Endodermal cell (in vitro differentiated cells): ENCODE data around the gene HOXD10. TPM values are rescaled to one million over a fixed set of nuclear protein-coding genes. Genes with fewer than 3 reads are reported as not detected.

ENCODE experiments used
- DNase-seq: peaks from one replicate; pipeline ENCODE4 v3.0.0-alpha.2; 2017
- H3K27ac ChIP-seq: 2 replicates; pipeline ENCODE4 v1.5.1; 2013; ENCODE audit warnings: mild to moderate bottlenecking, low read depth, low read length, moderate library complexity
- H3K27me3 ChIP-seq: 2 replicates; pipeline ENCODE4 v1.6.1; 2013; ENCODE audit warnings: mild to moderate bottlenecking, low read length, moderate library complexity; ENCODE audit not compliant: insufficient read depth, control insufficient read depth, poor library complexity, severe bottlenecking
- H3K36me3 ChIP-seq: 2 replicates; pipeline ENCODE4 v1.7.0; 2013; ENCODE audit warnings: mild to moderate bottlenecking, low read length, moderate library complexity; ENCODE audit not compliant: control insufficient read depth, insufficient read depth
- H3K4me1 ChIP-seq: one replicate; pipeline ENCODE4 v1.7.0; 2013; ENCODE audit warnings: low read length; ENCODE audit not compliant: control insufficient read depth, insufficient read depth
- H3K4me3 ChIP-seq: 2 replicates; pipeline ENCODE4 v1.5.1; 2013; ENCODE audit warnings: mild to moderate bottlenecking, low read length, moderate library complexity
- H3K9ac ChIP-seq: 2 replicates; pipeline ENCODE4 v1.6.1; 2013; ENCODE audit warnings: mild to moderate bottlenecking, low read length, moderate library complexity; ENCODE audit not compliant: poor library complexity, severe bottlenecking; ENCODE audit errors: extremely low read depth
- H3K9me3 ChIP-seq: 2 replicates; pipeline ENCODE4 v1.6.1; 2013; ENCODE audit warnings: mild to moderate bottlenecking, low read length, moderate library complexity; ENCODE audit not compliant: control insufficient read depth
- H3K27ac Mint-ChIP-seq: 2 replicates; pipeline ENCODE4 v1.8.0; 2020; ENCODE audit warnings: mixed read lengths
- H3K27me3 Mint-ChIP-seq: 2 replicates; pipeline ENCODE4 v1.8.0; 2021; ENCODE audit warnings: mild to moderate bottlenecking, mixed read lengths; ENCODE audit not compliant: insufficient read depth
- H3K36me3 Mint-ChIP-seq: 2 replicates; pipeline ENCODE4 v1.8.0; 2020; ENCODE audit warnings: low read depth, mixed read lengths
- H3K4me1 Mint-ChIP-seq: 2 replicates; pipeline ENCODE4 v1.8.0; 2020; ENCODE audit warnings: mixed read lengths
- H3K4me3 Mint-ChIP-seq: 2 replicates; pipeline ENCODE4 v1.8.0; 2020; ENCODE audit warnings: mild to moderate bottlenecking, moderate library complexity, mixed read lengths
- H3K9me3 Mint-ChIP-seq: 2 replicates; pipeline ENCODE4 v1.8.0; 2020; ENCODE audit warnings: mild to moderate bottlenecking, mixed read lengths
- CTCF ChIP-seq: fragments of 200-600 bp; sonication (generic); conservative IDR thresholded peaks from 2 replicates; pipeline ENCODE4 v1.5.0; 2021; ENCODE audit warnings: antibody characterized with exemption, mild to moderate bottlenecking
- WGBS, 2 experiments: methylation state at CpG; one replicate each; pipeline versions ENCODE4 v1.1.5 to v1.1.7; 2013; ENCODE audit warnings: missing lambda C conversion rate in 2 of 2, mixed read lengths in 1 of 2; ENCODE audit not compliant: insufficient coverage in 1 of 2, insufficient read length in 1 of 2; 5-methylcytosine and 5-hydroxymethylcytosine counted together
- total RNA-seq, 2 donors: library from RNA; stranded (reverse); fragmentation: NEBNext Ultra II Directional in 1 of 2; extraction: Animal tissue kit (Norgen Biotek cat#: 25700) in 1 of 2; gene quantifications; 2 replicates in 1 of 2; 3 replicates in 1 of 2; pipeline ENCODE4 v1.2.1, GENCODE V29; 2021

HOXD10 gene
- total RNA-seq, 2 donors from 2014 or later: not detected

GRCh38 chr2:176164201-176164600, 47.6 kb downstream of the HOXD10 start:
- Mint-ChIP-seq H3K4me1 (peaks cover 15% of the 10 kb centered on the region), H3K27ac (no peak overlapping the region), H3K4me3 (no peak overlapping the region), H3K9me3 (no peaks in the 10 kb centered on the region), H3K27me3 (peaks cover 99% of the 10 kb centered on the region), H3K36me3 (no peaks in the 10 kb centered on the region)
- H3K9me3 ChIP-seq: peaks cover 9% of the 10 kb centered on the region
- H3K4me3 ChIP-seq: no peak overlapping the region
- peaks cover 100% of the 10 kb centered on the region for H3K27me3 ChIP-seq
- no peaks in the 10 kb centered on the region for H3K36me3 ChIP-seq
- H3K27ac ChIP-seq: no peak overlapping the region
- 11 to 16% methylated on average over 13 of the region's 13 CpGs for WGBS, 2 experiments
- no peak overlapping the region for H3K9ac ChIP-seq
- no peak for DNase-seq
- TF ChIP-seq CTCF: no peak
- no peaks in the 10 kb centered on the region for H3K4me1 ChIP-seq

GRCh38 chr2:176164611-176165369, 48.2 kb downstream of the HOXD10 start:
- peak overlapping the region; percentile 13 for H3K4me3 ChIP-seq
- H3K9me3 ChIP-seq: peaks cover 9% of the 10 kb centered on the region
- Mint-ChIP-seq H3K27ac (no peak overlapping the region), H3K36me3 (no peaks in the 10 kb centered on the region), H3K4me3 (no peak overlapping the region), H3K9me3 (no peaks in the 10 kb centered on the region), H3K4me1 (peaks cover 9% of the 10 kb centered on the region), H3K27me3 (peaks cover 99% of the 10 kb centered on the region)
- no peak overlapping the region for H3K27ac ChIP-seq
- DNase-seq: peak; percentile 74
- no peak overlapping the region for H3K9ac ChIP-seq
- H3K27me3 ChIP-seq: peaks cover 100% of the 10 kb centered on the region
- TF ChIP-seq CTCF: no peak
- no peaks in the 10 kb centered on the region for H3K36me3 ChIP-seq
- WGBS, 2 experiments: 1 to 2% methylated on average over 25 to 52 of the region's 52 CpGs
- H3K4me1 ChIP-seq: no peaks in the 10 kb centered on the region

- Histone ChIP-seq H3K4me1 (no peaks in the 10 kb centered on the region), H3K27ac (no peak overlapping the region), H3K4me3 (no peak overlapping the region), H3K36me3 (no peaks in the 10 kb centered on the region), H3K9ac (no peak overlapping the region), H3K27me3 (peaks cover 100% of the 10 kb centered on the region), H3K9me3 (peaks cover 9% of the 10 kb centered on the region)
- Mint-ChIP-seq H3K27me3 (peaks cover 99% of the 10 kb centered on the region), H3K4me3 (no peak overlapping the region), H3K27ac (no peak overlapping the region), H3K36me3 (no peaks in the 10 kb centered on the region), H3K4me1 (peaks cover 5% of the 10 kb centered on the region), H3K9me3 (no peaks in the 10 kb centered on the region)
- no peak for TF ChIP-seq CTCF
- WGBS, 2 experiments: 8 to 27% methylated on average over 7 to 24 of the region's 26 CpGs
- DNase-seq: peak; percentile 70
Observed at GRCh38 chr2:176165370-176166050, 48.9 kb downstream of the HOXD10 start.
